ENCODE results near the gene CCDC28B. TPM values are rescaled to one million over a fixed set of nuclear protein-coding genes. Genes with fewer than 3 reads are reported as not detected.
A peak's percentile ranks its signal among the peaks of the same experiment; 100 is the strongest.

The CCDC28B gene
- total and polyA plus RNA-seq, 2 of the 13 experiments (the other 11 are each of a cell fraction or from before 2014, with no cell fraction given), result 2.6 to 3.5 TPM

GRCh38 chr1:32250893-32251716 lies 50.7 kb downstream of the CCDC28B start, which contains the start of gene LCK (continued):
- TF ChIP-seq DZIP1 (CRISPR knock-in tag; IDR thresholded peaks at IDR 0.05) (no peak), TBP (CRISPR knock-in tag; IDR thresholded peaks at IDR 0.05) (no peak), MTF2 (CRISPR knock-in tag; IDR thresholded peaks at IDR 0.05; ENCODE audit: borderline replicate concordance) (no peak), PAX8 (CRISPR knock-in tag; IDR thresholded peaks at IDR 0.05; ENCODE audit: borderline replicate concordance) (no peak), GABPB1 (CRISPR knock-in tag; IDR thresholded peaks at IDR 0.05) (peak; percentile 37; the same call in 1 of the 2 replicates), HCFC1 (IDR thresholded peaks at IDR 0.05; ENCODE audit: low read depth, low read length) (no peak), LCORL (IDR thresholded peaks at IDR 0.05) (no peak), LCORL (CRISPR knock-in tag; IDR thresholded peaks at IDR 0.05) (no peak), ZNF263 (CRISPR knock-in tag; IDR thresholded peaks at IDR 0.05) (no peak), AKAP8 (CRISPR knock-in tag; IDR thresholded peaks at IDR 0.05) (no peak), IRX3 (CRISPR knock-in tag; IDR thresholded peaks at IDR 0.05; ENCODE audit: borderline replicate concordance, low read depth) (no peak), HIVEP1 (CRISPR knock-in tag; IDR thresholded peaks at IDR 0.05) (no peak; the same call in 1 of the 2 replicates), KAT2B (IDR thresholded peaks at IDR 0.05; ENCODE audit: borderline replicate concordance, low read depth, low read length) (no peak), ZFP82 (CRISPR knock-in tag; IDR thresholded peaks at IDR 0.05; ENCODE audit: borderline replicate concordance) (no peak), IKZF4 (CRISPR knock-in tag; IDR thresholded peaks at IDR 0.05; ENCODE audit: borderline replicate concordance, low read depth, not compliant biosample characterization) (no peak), WIZ (CRISPR knock-in tag; IDR thresholded peaks at IDR 0.05) (no peak), ZNF768 (CRISPR knock-in tag; IDR thresholded peaks at IDR 0.05) (no peak), REXO4 (CRISPR knock-in tag; IDR thresholded peaks at IDR 0.05; ENCODE audit: borderline replicate concordance) (no peak), ZNF746 (CRISPR knock-in tag; IDR thresholded peaks at IDR 0.05) (no peak), TARDBP (CRISPR knock-in tag; IDR thresholded peaks at IDR 0.05) (no peak), ZNF782 (CRISPR knock-in tag; IDR thresholded peaks at IDR 0.05; ENCODE audit: borderline replicate concordance) (no peak), U2AF1 (optimal IDR thresholded peaks at IDR 0.05; ENCODE audit: low read depth, low read length) (no peak), ZNF446 (CRISPR knock-in tag; IDR thresholded peaks at IDR 0.05) (no peak), ZNF468 (CRISPR knock-in tag; IDR thresholded peaks at IDR 0.05) (no peak), ZNF644 (CRISPR knock-in tag; IDR thresholded peaks at IDR 0.05; ENCODE audit: low read depth) (no peak), ZNF570 (CRISPR knock-in tag; IDR thresholded peaks at IDR 0.05; ENCODE audit: borderline replicate concordance) (no peak), RXRA (CRISPR knock-in tag; IDR thresholded peaks at IDR 0.05) (no peak)
- TF ChIP-seq, protein P1, sequence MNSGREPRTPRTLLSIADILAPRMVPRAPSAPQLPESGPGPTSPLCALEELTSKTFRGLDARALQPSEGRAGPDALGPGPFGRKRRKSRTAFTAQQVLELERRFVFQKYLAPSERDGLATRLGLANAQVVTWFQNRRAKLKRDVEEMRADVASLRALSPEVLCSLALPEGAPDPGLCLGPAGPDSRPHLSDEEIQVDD (CRISPR knock-in tag; IDR thresholded peaks at IDR 0.05; ENCODE audit: borderline replicate concordance), result no peak
- TF ChIP-seq, protein P2, sequence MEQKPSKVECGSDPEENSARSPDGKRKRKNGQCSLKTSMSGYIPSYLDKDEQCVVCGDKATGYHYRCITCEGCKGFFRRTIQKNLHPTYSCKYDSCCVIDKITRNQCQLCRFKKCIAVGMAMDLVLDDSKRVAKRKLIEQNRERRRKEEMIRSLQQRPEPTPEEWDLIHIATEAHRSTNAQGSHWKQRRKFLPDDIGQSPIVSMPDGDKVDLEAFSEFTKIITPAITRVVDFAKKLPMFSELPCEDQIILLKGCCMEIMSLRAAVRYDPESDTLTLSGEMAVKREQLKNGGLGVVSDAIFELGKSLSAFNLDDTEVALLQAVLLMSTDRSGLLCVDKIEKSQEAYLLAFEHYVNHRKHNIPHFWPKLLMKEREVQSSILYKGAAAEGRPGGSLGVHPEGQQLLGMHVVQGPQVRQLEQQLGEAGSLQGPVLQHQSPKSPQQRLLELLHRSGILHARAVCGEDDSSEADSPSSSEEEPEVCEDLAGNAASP (CRISPR knock-in tag; IDR thresholded peaks at IDR 0.05; ENCODE audit: borderline replicate concordance), result no peak
